ENCODE data around the gene CHST7. TPM values are rescaled to one million over a fixed set of nuclear protein-coding genes. Genes with fewer than 3 reads are reported as not detected.

CHST7 gene
- total RNA-seq, 1 donor from 2014 or later = 7.5 TPM

DNA sequence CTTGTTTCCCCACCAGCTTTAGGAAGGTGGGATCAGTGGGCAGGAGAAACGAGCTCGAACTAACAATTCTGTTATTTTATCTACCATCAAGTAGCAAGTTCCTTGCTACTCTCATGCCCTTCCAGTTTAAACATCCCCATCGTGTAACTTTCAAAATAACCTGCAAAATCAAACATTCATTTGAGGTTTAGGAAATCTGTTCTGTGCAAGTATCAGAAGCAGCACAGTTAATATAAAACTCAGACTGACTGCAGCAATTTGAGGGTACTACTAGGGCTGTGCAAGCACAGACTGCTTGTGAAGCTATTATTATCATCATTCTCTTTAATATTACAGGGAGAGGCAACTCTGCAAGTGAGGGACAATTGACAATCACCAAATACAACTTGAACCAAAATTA lies 48.0 kb downstream of the CHST7 start:
- intact Hi-C loops (cut with micrococcal nuclease) = no loop called here
- DNase-seq (no peak), ATAC-seq (ENCODE audit: low read depth) (no peak)
- peak overlapping the region; percentile 7 for H3K27ac Mint-ChIP-seq
- ChIA-PET CTCF (no interaction called here), POLR2A (no interaction called here)
- H3K4me1 Mint-ChIP-seq = peaks cover 13% of the 10 kb centered on the region
- H3K27me3 Mint-ChIP-seq = no peaks in the 10 kb centered on the region
- no peak overlapping the region for H3K4me3 Mint-ChIP-seq
- H3K9me3 Mint-ChIP-seq = no peaks in the 10 kb centered on the region
- peaks cover 60% of the 10 kb centered on the region for H3K36me3 Mint-ChIP-seq (ENCODE audit: low read depth)
- TF ChIP-seq, protein P1, sequence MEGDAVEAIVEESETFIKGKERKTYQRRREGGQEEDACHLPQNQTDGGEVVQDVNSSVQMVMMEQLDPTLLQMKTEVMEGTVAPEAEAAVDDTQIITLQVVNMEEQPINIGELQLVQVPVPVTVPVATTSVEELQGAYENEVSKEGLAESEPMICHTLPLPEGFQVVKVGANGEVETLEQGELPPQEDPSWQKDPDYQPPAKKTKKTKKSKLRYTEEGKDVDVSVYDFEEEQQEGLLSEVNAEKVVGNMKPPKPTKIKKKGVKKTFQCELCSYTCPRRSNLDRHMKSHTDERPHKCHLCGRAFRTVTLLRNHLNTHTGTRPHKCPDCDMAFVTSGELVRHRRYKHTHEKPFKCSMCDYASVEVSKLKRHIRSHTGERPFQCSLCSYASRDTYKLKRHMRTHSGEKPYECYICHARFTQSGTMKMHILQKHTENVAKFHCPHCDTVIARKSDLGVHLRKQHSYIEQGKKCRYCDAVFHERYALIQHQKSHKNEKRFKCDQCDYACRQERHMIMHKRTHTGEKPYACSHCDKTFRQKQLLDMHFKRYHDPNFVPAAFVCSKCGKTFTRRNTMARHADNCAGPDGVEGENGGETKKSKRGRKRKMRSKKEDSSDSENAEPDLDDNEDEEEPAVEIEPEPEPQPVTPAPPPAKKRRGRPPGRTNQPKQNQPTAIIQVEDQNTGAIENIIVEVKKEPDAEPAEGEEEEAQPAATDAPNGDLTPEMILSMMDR (IDR thresholded peaks at IDR 0.05) = no peak

DNA sequence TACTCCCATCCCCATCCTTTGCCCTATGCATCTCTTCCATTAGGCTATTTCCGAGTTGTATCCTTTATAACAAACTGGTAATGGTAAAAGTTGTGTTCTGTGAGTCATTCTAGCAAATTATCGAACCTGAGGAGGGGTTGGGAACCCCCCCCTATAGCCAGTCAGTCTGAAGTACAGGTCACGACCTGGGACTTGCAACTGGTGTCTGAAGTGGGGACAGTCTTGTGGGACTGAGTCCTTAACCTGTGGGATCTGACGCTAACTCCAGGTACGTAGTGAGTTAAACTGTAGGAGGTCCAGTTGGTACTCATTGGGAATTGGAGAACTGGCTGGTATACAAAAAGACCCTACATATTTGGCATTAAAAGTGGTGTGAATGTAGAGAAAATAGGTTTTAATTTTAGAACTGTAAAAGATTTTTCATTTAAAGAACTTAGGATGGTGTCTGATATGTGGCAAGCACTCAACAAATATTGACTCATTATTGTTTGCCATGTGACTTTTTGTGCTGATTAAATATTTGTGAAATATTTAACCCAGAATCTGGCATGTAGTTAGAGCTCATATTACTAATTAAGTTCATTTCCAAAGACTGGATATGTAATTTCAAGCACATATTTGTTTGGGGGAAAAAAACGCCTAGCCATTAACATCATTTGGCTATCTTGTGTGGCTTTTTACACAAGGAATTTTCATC lies 50.7 kb downstream of the CHST7 start:
- H3K4me1 Mint-ChIP-seq = peaks cover 36% of the 10 kb centered on the region
- H3K4me3 Mint-ChIP-seq = no peak overlapping the region
- TF ChIP-seq, protein P1 (IDR thresholded peaks at IDR 0.05) = no peak
- intact Hi-C loops (cut with micrococcal nuclease) = no loop called here
- H3K9me3 Mint-ChIP-seq = no peaks in the 10 kb centered on the region
- H3K27ac Mint-ChIP-seq = no peak overlapping the region
- ChIA-PET POLR2A (no interaction called here), CTCF (no interaction called here)
- no peaks in the 10 kb centered on the region for H3K27me3 Mint-ChIP-seq
- ATAC-seq (ENCODE audit: low read depth) = no peak
- no peak for DNase-seq
- H3K36me3 Mint-ChIP-seq (ENCODE audit: low read depth) = peaks cover 45% of the 10 kb centered on the region

DNA sequence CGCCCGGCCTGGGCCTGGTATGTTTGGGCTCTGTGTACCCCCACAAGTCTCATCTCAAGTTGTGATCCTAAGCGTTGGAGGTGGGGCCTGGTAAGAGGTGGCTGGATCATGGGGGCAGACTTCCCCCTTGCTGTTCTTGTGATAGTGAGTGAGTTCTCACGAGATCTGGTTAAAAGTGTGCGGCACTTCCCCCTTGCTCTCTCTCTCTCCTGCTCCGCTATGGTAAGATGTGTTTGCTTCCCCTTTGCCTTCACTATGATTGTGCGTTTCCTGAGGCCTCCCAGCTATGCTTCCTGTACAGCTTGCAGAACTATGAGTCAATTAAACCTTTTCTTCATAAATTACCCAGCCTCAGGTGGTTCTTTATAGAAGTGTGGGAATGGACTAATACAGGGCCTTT lies 53.0 kb downstream of the CHST7 start:
- Mint-ChIP-seq H3K27me3 (no peaks in the 10 kb centered on the region), H3K4me3 (peak overlapping the region; percentile 16), H3K4me1 (peaks cover 51% of the 10 kb centered on the region), H3K27ac (peak overlapping the region; percentile 90), H3K36me3 (ENCODE audit: low read depth) (peaks cover 41% of the 10 kb centered on the region), H3K9me3 (no peaks in the 10 kb centered on the region)
- DNase-seq (peak; percentile 18), ATAC-seq (ENCODE audit: low read depth) (peak; percentile 63)
- ChIA-PET CTCF (interaction anchor here (1.5 kb wide), 1 partner anchor 54 kb away, joined by 6 read pairs; no protein-coding TSS in a partner anchor), POLR2A (interaction anchor here (0.9 to 1.1 kb wide), 2 partner anchors 11 to 54 kb away, joined by 3 to 9 read pairs; no protein-coding TSS in a partner anchor)
- intact Hi-C loops (cut with micrococcal nuclease) = loop anchor here (5.0 kb wide), 1 partner anchor 54 kb away; the partner anchor contains the start of gene CHST7
- TF ChIP-seq, protein P1 (IDR thresholded peaks at IDR 0.05) = no peak

DNA sequence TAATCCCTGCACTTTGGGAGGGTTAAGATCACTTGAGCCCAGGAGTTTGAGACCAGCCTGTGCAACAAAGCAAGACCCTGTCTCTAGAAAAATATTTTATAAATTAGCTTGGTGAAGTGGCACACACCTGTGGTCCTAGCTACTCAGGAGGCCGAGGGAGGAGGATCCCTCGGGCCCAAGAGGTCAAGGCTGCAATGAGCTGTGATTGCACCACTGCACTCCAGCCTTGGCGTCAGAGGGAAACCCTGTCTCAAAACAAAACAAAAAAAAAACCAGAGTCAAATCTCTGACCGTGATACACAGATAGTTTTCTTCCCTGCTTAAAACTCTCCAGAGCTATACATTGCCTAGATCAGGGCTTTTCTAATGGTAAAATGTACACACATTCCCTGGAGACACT lies 53.5 kb downstream of the CHST7 start:
- POLR2A ChIA-PET = interaction anchor here (0.9 to 1.1 kb wide), 2 partner anchors 10 to 55 kb away, joined by 3 to 9 read pairs; no protein-coding TSS in a partner anchor
- TF ChIP-seq, protein P1 (IDR thresholded peaks at IDR 0.05) = no peak
- CTCF ChIA-PET = interaction anchor here (1.5 kb wide), 1 partner anchor 54 kb away, joined by 6 read pairs; no protein-coding TSS in a partner anchor
- H3K9me3 Mint-ChIP-seq = no peaks in the 10 kb centered on the region
- ATAC-seq (ENCODE audit: low read depth) = no peak
- no peaks in the 10 kb centered on the region for H3K27me3 Mint-ChIP-seq
- H3K36me3 Mint-ChIP-seq (ENCODE audit: low read depth) = peaks cover 41% of the 10 kb centered on the region
- peak overlapping the region; percentile 90 for H3K27ac Mint-ChIP-seq
- no peak for DNase-seq
- intact Hi-C loops (cut with micrococcal nuclease) = loop anchor here (5.0 kb wide), 1 partner anchor 55 kb away; the partner anchor contains the start of gene CHST7
- H3K4me3 Mint-ChIP-seq = peak overlapping the region; percentile 48
- H3K4me1 Mint-ChIP-seq = peaks cover 51% of the 10 kb centered on the region

DNA sequence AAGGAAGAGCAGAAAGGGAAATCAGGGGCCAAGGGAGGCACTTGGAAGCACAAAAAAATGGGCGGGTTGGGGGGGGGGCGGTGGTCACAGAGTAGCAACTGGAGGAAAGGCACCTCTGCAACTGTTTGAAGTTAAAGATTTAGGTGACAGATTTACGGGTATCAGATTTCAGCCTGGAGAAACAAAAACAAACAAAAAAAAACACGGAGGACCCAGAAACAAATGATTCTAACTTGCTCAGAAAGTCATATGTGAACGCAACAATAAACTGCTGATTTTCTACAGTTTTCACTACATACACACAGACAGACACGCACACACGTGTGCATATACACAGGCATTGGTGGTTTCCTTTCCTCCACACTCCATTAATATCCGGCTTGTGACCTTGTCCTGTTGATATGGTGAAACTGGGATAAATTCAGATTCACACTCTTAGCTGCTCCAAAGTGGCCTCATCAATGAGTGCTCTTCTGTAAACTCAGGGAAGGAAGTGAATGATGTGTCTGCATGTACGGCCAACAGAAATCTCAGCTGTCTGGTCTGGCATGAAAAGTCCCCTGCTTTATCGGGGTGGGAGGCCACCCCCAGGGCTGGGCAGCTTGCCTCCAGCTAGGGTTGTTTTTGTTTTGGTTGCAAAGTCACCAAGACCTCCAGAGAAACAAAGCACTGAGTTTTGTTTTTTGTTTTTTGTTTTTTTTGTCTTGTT lies 54.3 kb downstream of the CHST7 start:
- H3K27ac Mint-ChIP-seq = peak overlapping the region; percentile 90
- H3K9me3 Mint-ChIP-seq = no peaks in the 10 kb centered on the region
- DNase-seq = no peak
- no peaks in the 10 kb centered on the region for H3K27me3 Mint-ChIP-seq
- CTCF ChIA-PET = interaction anchor here (0.7 kb wide), 1 partner anchor 14 kb away, joined by 3 read pairs; no protein-coding TSS in a partner anchor
- intact Hi-C loops (cut with micrococcal nuclease) = loop anchor here (1.0 to 5.0 kb wide), 2 partner anchors 10 to 56 kb away; partner anchors contain the start of gene CHST7
- peaks cover 49% of the 10 kb centered on the region for H3K4me1 Mint-ChIP-seq
- peak overlapping the region; percentile 60 for H3K4me3 Mint-ChIP-seq
- TF ChIP-seq, protein P1 (IDR thresholded peaks at IDR 0.05) = no peak
- POLR2A ChIA-PET = interaction anchor here (0.5 to 2.1 kb wide), 4 partner anchors 10 to 56 kb away, joined by 3 to 20 read pairs (median 6); no protein-coding TSS in a partner anchor
- H3K36me3 Mint-ChIP-seq (ENCODE audit: low read depth) = peaks cover 41% of the 10 kb centered on the region
- no peak for ATAC-seq (ENCODE audit: low read depth)
